CD14-positive monocyte (primary cell): ENCODE data around the gene PATE2. TPM values are rescaled to one million over a fixed set of nuclear protein-coding genes. Genes with fewer than 3 reads are reported as not detected.

Source experiments
- DNase-seq, 3 donors: peaks; one replicate each; pipeline ENCODE4 v3.0.0-alpha.2; 2011 to 2022
- H2AFZ ChIP-seq: 2 replicates; pipeline ENCODE4 v1.6.0; 2012; ENCODE audit warnings: mild to moderate bottlenecking, low read depth, low read length, inconsistent platforms; ENCODE audit not compliant: insufficient read depth, poor library complexity, severe bottlenecking
- H3K27ac ChIP-seq, 2 donors: 1 replicate in 1 of 2; 2 replicates in 1 of 2; pipeline ENCODE4 v1.5.1; 2012 to 2013; ENCODE audit warnings: low read length in 2 of 2, control low read depth in 1 of 2, inconsistent platforms in 1 of 2, low read depth in 1 of 2, mild to moderate bottlenecking in 1 of 2
- H3K27me3 ChIP-seq, 2 donors: one replicate each; pipeline versions ENCODE4 v1.6.0 to v1.6.1; 2011 to 2013; ENCODE audit warnings: low read length in 2 of 2; ENCODE audit not compliant: control insufficient read depth in 2 of 2, insufficient read depth in 2 of 2
- H3K36me3 ChIP-seq, 2 donors: replicated peaks in 1 of 2; 1 replicate in 1 of 2; 2 replicates in 1 of 2; pipeline versions ENCODE4 v1.5.1 to v1.6.1; 2012 to 2013; ENCODE audit warnings: low read length in 2 of 2, control low read depth in 1 of 2, inconsistent platforms in 1 of 2, mild to moderate bottlenecking in 1 of 2; ENCODE audit not compliant: insufficient read depth in 2 of 2, control insufficient read depth in 1 of 2
- H3K4me1 ChIP-seq, 2 donors: 1 replicate in 1 of 2; 2 replicates in 1 of 2; pipeline versions ENCODE4 v1.5.1 to v1.6.1; 2012 to 2013; ENCODE audit warnings: low read length in 2 of 2, control low read depth in 1 of 2, inconsistent platforms in 1 of 2, mild to moderate bottlenecking in 1 of 2, moderate library complexity in 1 of 2; ENCODE audit not compliant: insufficient read depth in 2 of 2, control insufficient read depth in 1 of 2
- H3K4me2 ChIP-seq: replicated peaks from 2 replicates; pipeline ENCODE3; 2012; ENCODE audit warnings: low read length, moderate library complexity, mild to moderate bottlenecking; ENCODE audit not compliant: poor library complexity, severe bottlenecking; ENCODE audit errors: extremely low read depth
- H3K4me3 ChIP-seq, 3 experiments: fragments of 200-600 bp in 1 of 3; sonication (generic) in 1 of 3; replicated peaks in 1 of 3; 1 replicate in 2 of 3; 2 replicates in 1 of 3; pipeline ENCODE4 v1.5.1; 2011 to 2013; ENCODE audit warnings: low read length in 3 of 3, mild to moderate bottlenecking in 3 of 3, control low read depth in 2 of 3, low read depth in 2 of 3, inconsistent platforms in 1 of 3, moderate library complexity in 1 of 3
- H3K79me2 ChIP-seq: 2 replicates; pipeline ENCODE4 v1.6.0; 2012; ENCODE audit warnings: mild to moderate bottlenecking, control low read depth, inconsistent platforms, low read length, moderate library complexity; ENCODE audit not compliant: insufficient read depth
- H3K9ac ChIP-seq: 2 replicates; pipeline ENCODE4 v1.6.0; 2017; ENCODE audit warnings: low read length, mild to moderate bottlenecking; ENCODE audit not compliant: insufficient read depth, poor library complexity, severe bottlenecking
- H3K9me3 ChIP-seq, 2 donors: replicated peaks in 1 of 2; 1 replicate in 1 of 2; 2 replicates in 1 of 2; pipeline versions ENCODE4 v1.5.1 to v1.6.1; 2012 to 2013; ENCODE audit warnings: low read length in 2 of 2, control low read depth in 1 of 2; ENCODE audit not compliant: control insufficient read depth in 1 of 2, insufficient read depth in 1 of 2
- H4K20me1 ChIP-seq: 2 replicates; pipeline ENCODE4 v1.6.0; 2012; ENCODE audit warnings: mild to moderate bottlenecking, low read length, control low read depth, moderate library complexity; ENCODE audit not compliant: insufficient read depth
- H3K27ac Mint-ChIP-seq, 7 donors: one replicate each; pipeline ENCODE4 v1.8.0; 2020; ENCODE audit warnings: mild to moderate bottlenecking in 7 of 7, mixed read lengths in 7 of 7, moderate library complexity in 6 of 7, inconsistent platforms in 2 of 7
- H3K27me3 Mint-ChIP-seq, 3 donors: one replicate each; pipeline ENCODE4 v1.8.0; 2021 to 2022; ENCODE audit warnings: low read depth in 3 of 3, mild to moderate bottlenecking in 3 of 3, mixed read lengths in 3 of 3, moderate library complexity in 3 of 3, inconsistent platforms in 1 of 3
- H3K36me3 Mint-ChIP-seq, 2 donors: one replicate each; pipeline ENCODE4 v1.8.0; 2020; ENCODE audit warnings: mixed read lengths in 2 of 2, inconsistent platforms in 1 of 2, mild to moderate bottlenecking in 1 of 2
- H3K4me1 Mint-ChIP-seq: one replicate; pipeline ENCODE4 v1.8.0; 2020; ENCODE audit warnings: mild to moderate bottlenecking, mixed read lengths
- H3K4me3 Mint-ChIP-seq, 2 donors: one replicate each; pipeline ENCODE4 v1.8.0; 2020; ENCODE audit warnings: mild to moderate bottlenecking in 2 of 2, mixed read lengths in 2 of 2, moderate library complexity in 1 of 2
- H3K9me3 Mint-ChIP-seq, 7 donors: one replicate each; pipeline ENCODE4 v1.8.0; 2020 to 2022; ENCODE audit warnings: mixed read lengths in 7 of 7, mild to moderate bottlenecking in 6 of 7, moderate library complexity in 6 of 7, inconsistent platforms in 2 of 7
- CTCF ChIP-seq: fragments of 200-600 bp; IDR thresholded peaks from one replicate; pipeline ENCODE4 v1.8.0; 2022; ENCODE audit warnings: antibody characterized with exemption, mild to moderate bottlenecking
- WGBS: methylation state at CpG from one replicate; pipeline ENCODE4 v1.1.5; 2013; ENCODE audit warnings: missing lambda C conversion rate; ENCODE audit not compliant: insufficient coverage; 5-methylcytosine and 5-hydroxymethylcytosine counted together
- intact Hi-C, 2 donors: fragments of 100-400 bp; cut with micrococcal nuclease; formaldehyde crosslinking; loops; one replicate each; pipeline versions ENCODE4 v1.15.0 to v1.15.1; 2023
- polyA plus RNA-seq, 3 donors: library from polyadenylated mRNA; depleted of rRNA in 1 of 3; unstranded in 2 of 3; stranded (reverse) in 1 of 3; fragments of 300-500 nt in 2 of 3; fragments of >200 nt in 1 of 3; fragmentation: Illumina TruSeq in 2 of 3; gene quantifications; 1 replicate in 2 of 3; 2 replicates in 1 of 3; pipeline ENCODE4 v1.2.3, GENCODE V29; 2012 to 2021

The PATE2 gene
- polyA plus RNA-seq, 3 donors, result not detected

GRCh38 chr11:125756050-125756449 lies 22.6 kb downstream of the PATE2 start:
- Mint-ChIP-seq H3K27me3 (peaks cover 0 to 2% (median 0%) of the 10 kb centered on the region in 3 donors), H3K36me3 (no peaks in the 10 kb centered on the region), H3K27ac (no peak overlapping the region), H3K4me3 (no peak overlapping the region), H3K4me1 (no peaks in the 10 kb centered on the region), H3K9me3 (peaks cover 0 to 10% (median 6%) of the 10 kb centered on the region in 7 donors)
- intact Hi-C loops, result no loop called here
- no peak overlapping the region for H3K9ac ChIP-seq
- H3K4me1 ChIP-seq, result no peaks in the 10 kb centered on the region
- no peaks in the 10 kb centered on the region for H3K36me3 ChIP-seq
- no peaks in the 10 kb centered on the region for H3K79me2 ChIP-seq
- no peak overlapping the region for H3K4me2 ChIP-seq
- no peak overlapping the region for H3K27ac ChIP-seq
- no peak for DNase-seq
- no peak for TF ChIP-seq CTCF
- 80% methylated on average over 7 of the region's 7 CpGs for WGBS
- H4K20me1 ChIP-seq, result no peaks in the 10 kb centered on the region
- H3K9me3 ChIP-seq, result no peaks in the 10 kb centered on the region
- no peak overlapping the region for H2AFZ ChIP-seq
- H3K27me3 ChIP-seq, result no peaks in the 10 kb centered on the region
- no peak overlapping the region for H3K4me3 ChIP-seq

DNA sequence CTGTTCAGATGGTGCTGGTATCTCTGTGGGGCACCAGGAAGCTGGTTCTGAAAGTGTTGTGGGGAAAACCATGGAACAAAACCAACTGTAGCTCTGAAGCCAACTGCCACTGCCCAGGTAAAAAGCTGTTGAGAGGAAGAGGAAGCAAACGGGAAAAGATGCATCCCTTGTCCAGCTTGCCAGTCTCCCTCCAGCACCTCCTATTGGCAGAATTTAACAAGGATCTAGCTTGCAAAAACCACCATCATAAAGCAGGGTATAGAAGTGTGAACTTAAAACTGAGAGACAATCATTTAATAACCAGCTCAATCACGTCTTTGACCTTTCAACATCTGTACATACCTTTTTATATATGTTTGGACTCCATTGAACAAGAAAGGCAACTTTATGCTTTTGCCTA lies 28.0 kb downstream of the PATE2 start:
- intact Hi-C loops, result no loop called here
- no peak overlapping the region for H3K27ac ChIP-seq
- Mint-ChIP-seq H3K36me3 (no peaks in the 10 kb centered on the region), H3K4me3 (no peak overlapping the region), H3K4me1 (no peaks in the 10 kb centered on the region), H3K27ac (no peak overlapping the region), H3K27me3 (peaks cover 0 to 3% (median 0%) of the 10 kb centered on the region in 3 donors), H3K9me3 (peaks cover 0 to 6% (median 0%) of the 10 kb centered on the region in 7 donors)
- no peak overlapping the region for H2AFZ ChIP-seq
- WGBS, result no CpG with 5 or more reads among the region's 2 CpGs
- H3K4me3 ChIP-seq, result no peak overlapping the region
- no peak overlapping the region for H3K4me2 ChIP-seq
- H3K4me1 ChIP-seq, result no peaks in the 10 kb centered on the region
- H3K27me3 ChIP-seq, result no peaks in the 10 kb centered on the region
- no peak for TF ChIP-seq CTCF
- H4K20me1 ChIP-seq, result no peaks in the 10 kb centered on the region
- DNase-seq, result no peak
- H3K9me3 ChIP-seq, result no peaks in the 10 kb centered on the region
- no peaks in the 10 kb centered on the region for H3K79me2 ChIP-seq
- no peaks in the 10 kb centered on the region for H3K36me3 ChIP-seq
- no peak overlapping the region for H3K9ac ChIP-seq
